NOMO-1 treated with dmso at 0.1 percent for 144 hours (cell line): Measurements from ENCODE around the gene TMEM270.
"Not testable (repeated sequence)": the region's sequence is repeated elsewhere in the genome, so short reads cannot be mapped to it uniquely, and the experiment has no call there.

Experiments
- DNase-seq: peaks from one replicate; lab custom pipeline; 2025; ENCODE audit not compliant: unreplicated experiment; lab: John Stamatoyannopoulos, UW

Gene TMEM270

GRCh38 chr7:73852500-73852899 is 8.5 kb upstream of the TMEM270 start:
- DNase-seq = no peak

GRCh38 chr7:73856941-73857340 is 4.0 kb upstream of the TMEM270 start:
- DNase-seq = no peak

- no peak for DNase-seq
Observed at GRCh38 chr7:73858807-73859206, 2.2 kb upstream of the TMEM270 start.

- no peak for DNase-seq
Observed at GRCh38 chr7:73861305-73861704, 346 bp downstream of the TMEM270 start.

- no peak for DNase-seq
Observed at GRCh38 chr7:73864981-73865711, 4.2 kb downstream of the TMEM270 start.

- DNase-seq = peak; percentile 42
Observed at GRCh38 chr7:73865738-73866445, 4.9 kb downstream of the TMEM270 start.

GRCh38 chr7:73866446-73866767 is 5.4 kb downstream of the TMEM270 start:
- no peak for DNase-seq

- no peak for DNase-seq
Observed at GRCh38 chr7:73869011-73869798, 8.2 kb downstream of the TMEM270 start.

GRCh38 chr7:73870041-73870492 is 9.1 kb downstream of the TMEM270 start:
- DNase-seq = no peak

- DNase-seq = no peak
Observed at GRCh38 chr7:73871163-73872011, 10.4 kb downstream of the TMEM270 start.

- DNase-seq = no peak
Observed at GRCh38 chr7:73872056-73872908, 11.3 kb downstream of the TMEM270 start.

- DNase-seq = no peak
Observed at GRCh38 chr7:73876361-73876760, 15.4 kb downstream of the TMEM270 start.

- DNase-seq = no peak
Observed at GRCh38 chr7:73876973-73877372, 16.0 kb downstream of the TMEM270 start.

- no peak for DNase-seq
Observed at GRCh38 chr7:73879977-73880681, 19.2 kb downstream of the TMEM270 start.

GRCh38 chr7:73880755-73881328 is 19.9 kb downstream of the TMEM270 start:
- no peak for DNase-seq

GRCh38 chr7:73881352-73882046 is 20.5 kb downstream of the TMEM270 start:
- no peak for DNase-seq

- DNase-seq = no peak
Observed at GRCh38 chr7:73882047-73882402, 21.1 kb downstream of the TMEM270 start.

- DNase-seq = not testable (repeated sequence)
Observed at GRCh38 chr7:73884867-73885422, 24.0 kb downstream of the TMEM270 start.
